GM12872 (cell line): ENCODE results near the gene ZNF773.

Source experiments
- TF ChIP-seq, protein P1 (sequence below): IDR thresholded peaks from 3 replicates; pipeline ENCODE4 v1.5.1; 2011; ENCODE audit warnings: low read depth, mild to moderate bottlenecking, low read length, moderate library complexity; ENCODE audit not compliant: insufficient read depth

The ZNF773 gene

DNA sequence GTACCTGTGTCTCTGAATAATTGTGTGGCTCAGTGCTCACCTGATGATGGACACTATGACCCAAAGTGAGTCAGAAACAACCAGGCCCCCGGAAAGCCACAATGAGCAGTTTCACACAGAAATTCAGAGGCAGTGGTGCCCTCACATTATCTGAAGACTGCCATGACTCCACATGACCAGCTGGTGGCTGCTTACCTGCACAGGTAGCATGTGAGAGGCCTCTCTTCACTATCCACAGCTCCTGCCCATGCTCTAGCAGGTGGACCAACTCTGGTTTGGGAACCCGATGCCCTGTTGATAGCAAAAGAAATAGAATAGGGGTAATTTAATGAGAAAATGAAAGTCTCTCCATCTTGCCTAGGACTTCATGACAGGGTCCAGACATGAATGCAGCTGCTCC is 52.7 kb downstream of the ZNF773 start:
- TF ChIP-seq, protein P1, sequence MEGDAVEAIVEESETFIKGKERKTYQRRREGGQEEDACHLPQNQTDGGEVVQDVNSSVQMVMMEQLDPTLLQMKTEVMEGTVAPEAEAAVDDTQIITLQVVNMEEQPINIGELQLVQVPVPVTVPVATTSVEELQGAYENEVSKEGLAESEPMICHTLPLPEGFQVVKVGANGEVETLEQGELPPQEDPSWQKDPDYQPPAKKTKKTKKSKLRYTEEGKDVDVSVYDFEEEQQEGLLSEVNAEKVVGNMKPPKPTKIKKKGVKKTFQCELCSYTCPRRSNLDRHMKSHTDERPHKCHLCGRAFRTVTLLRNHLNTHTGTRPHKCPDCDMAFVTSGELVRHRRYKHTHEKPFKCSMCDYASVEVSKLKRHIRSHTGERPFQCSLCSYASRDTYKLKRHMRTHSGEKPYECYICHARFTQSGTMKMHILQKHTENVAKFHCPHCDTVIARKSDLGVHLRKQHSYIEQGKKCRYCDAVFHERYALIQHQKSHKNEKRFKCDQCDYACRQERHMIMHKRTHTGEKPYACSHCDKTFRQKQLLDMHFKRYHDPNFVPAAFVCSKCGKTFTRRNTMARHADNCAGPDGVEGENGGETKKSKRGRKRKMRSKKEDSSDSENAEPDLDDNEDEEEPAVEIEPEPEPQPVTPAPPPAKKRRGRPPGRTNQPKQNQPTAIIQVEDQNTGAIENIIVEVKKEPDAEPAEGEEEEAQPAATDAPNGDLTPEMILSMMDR = no peak

DNA sequence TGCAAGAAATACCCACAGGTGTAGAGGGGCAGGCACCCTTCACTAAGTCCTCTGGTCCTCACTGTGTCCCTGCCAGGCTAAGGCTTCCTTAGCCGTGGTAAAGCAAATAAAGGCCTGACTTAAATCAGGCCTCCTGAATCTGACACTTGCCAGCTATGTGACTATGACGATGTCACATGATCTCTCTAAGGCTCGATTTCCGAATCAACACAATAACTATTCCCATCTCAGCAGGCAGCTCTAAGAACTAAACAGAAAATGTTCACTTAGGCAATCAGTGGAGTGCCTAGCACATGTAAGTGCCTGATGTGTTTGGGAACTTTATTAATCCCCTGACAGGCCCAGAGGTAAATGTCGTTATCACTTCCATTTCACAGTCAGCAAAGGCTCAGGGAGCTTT is 57.9 kb downstream of the ZNF773 start:
- TF ChIP-seq, protein P1 = no peak
